Neural progenitor cell (in vitro differentiated cells): ENCODE measurements around the gene LIMS2.

Experiments used
- EZH2 ChIP-seq: fragments of 200-600 bp; sonication (generic); IDR thresholded peaks from 2 replicates; pipeline ENCODE4 v1.6.1; 2017; ENCODE audit warnings: antibody characterized with exemption, mild to moderate bottlenecking, moderate library complexity
- TF ChIP-seq, protein P1 (sequence below): fragments of 200-600 bp; sonication (generic); IDR thresholded peaks from 2 replicates; pipeline ENCODE4 v1.5.1; 2017; ENCODE audit warnings: antibody characterized with exemption, mild to moderate bottlenecking

GRCh38 chr2:127630864-127631540 is 44.3 kb downstream of the LIMS2 start:
- TF ChIP-seq EZH2 = no peak
- TF ChIP-seq, protein P1, sequence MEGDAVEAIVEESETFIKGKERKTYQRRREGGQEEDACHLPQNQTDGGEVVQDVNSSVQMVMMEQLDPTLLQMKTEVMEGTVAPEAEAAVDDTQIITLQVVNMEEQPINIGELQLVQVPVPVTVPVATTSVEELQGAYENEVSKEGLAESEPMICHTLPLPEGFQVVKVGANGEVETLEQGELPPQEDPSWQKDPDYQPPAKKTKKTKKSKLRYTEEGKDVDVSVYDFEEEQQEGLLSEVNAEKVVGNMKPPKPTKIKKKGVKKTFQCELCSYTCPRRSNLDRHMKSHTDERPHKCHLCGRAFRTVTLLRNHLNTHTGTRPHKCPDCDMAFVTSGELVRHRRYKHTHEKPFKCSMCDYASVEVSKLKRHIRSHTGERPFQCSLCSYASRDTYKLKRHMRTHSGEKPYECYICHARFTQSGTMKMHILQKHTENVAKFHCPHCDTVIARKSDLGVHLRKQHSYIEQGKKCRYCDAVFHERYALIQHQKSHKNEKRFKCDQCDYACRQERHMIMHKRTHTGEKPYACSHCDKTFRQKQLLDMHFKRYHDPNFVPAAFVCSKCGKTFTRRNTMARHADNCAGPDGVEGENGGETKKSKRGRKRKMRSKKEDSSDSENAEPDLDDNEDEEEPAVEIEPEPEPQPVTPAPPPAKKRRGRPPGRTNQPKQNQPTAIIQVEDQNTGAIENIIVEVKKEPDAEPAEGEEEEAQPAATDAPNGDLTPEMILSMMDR = no peak
